Adrenal gland (tissue), 12 donors: ENCODE measurements around the gene SRM. TPM values are rescaled to one million over a fixed set of nuclear protein-coding genes. Genes with fewer than 3 reads are reported as not detected.
"Not testable (repeated sequence)": the region's sequence is repeated elsewhere in the genome, so short reads cannot be mapped to it uniquely, and the experiment has no call there.

Experiments used
- DNase-seq, 7 donors: peaks; one replicate each; pipeline ENCODE4 v3.0.0-alpha.2; 2019 to 2020
- H3K27ac ChIP-seq, 5 donors: fragments of 200-600 bp; sonication (generic) in 4 of 5; 1 replicate in 3 of 5; 2 replicates in 2 of 5; pipeline versions ENCODE4 v1.5.1 to v1.8.0; 2016 to 2020; ENCODE audit warnings: mild to moderate bottlenecking in 1 of 5
- H3K27me3 ChIP-seq: fragments of 200-600 bp; 2 replicates; pipeline ENCODE4 v1.8.0; 2021
- H3K36me3 ChIP-seq, 2 donors: fragments of 200-600 bp; replicated peaks in 1 of 2; 1 replicate in 1 of 2; 2 replicates in 1 of 2; pipeline versions ENCODE4 v1.5.1 to v1.8.0; 2018 to 2022
- H3K4me1 ChIP-seq, 2 donors: fragments of 200-600 bp; replicated peaks in 1 of 2; 1 replicate in 1 of 2; 2 replicates in 1 of 2; pipeline versions ENCODE4 v1.5.1 to v1.8.0; 2018 to 2021
- H3K4me3 ChIP-seq, 4 donors: fragments of 200-600 bp; sonication (generic) in 3 of 4; one replicate each; pipeline ENCODE4 v1.5.1; 2016 to 2018
- H3K9me3 ChIP-seq, 3 donors: fragments of 200-600 bp; sonication (generic) in 1 of 3; replicated peaks in 1 of 3; 1 replicate in 2 of 3; 2 replicates in 1 of 3; pipeline versions ENCODE4 v1.5.1 to v1.8.0; 2016 to 2021
- CTCF ChIP-seq, 6 experiments: fragments of 450-650 bp in 4 of 6; fragments of 200-600 bp in 2 of 6; sonication (generic) in 1 of 6; IDR thresholded peaks; 1 replicate in 5 of 6; 2 replicates in 1 of 6; pipeline versions ENCODE4 v1.5.1 to v1.8.0; 2016 to 2021; ENCODE audit warnings: antibody characterized with exemption in 6 of 6, mild to moderate bottlenecking in 2 of 6, moderate library complexity in 1 of 6
- POLR2A ChIP-seq, 2 donors: fragments of 450-650 bp; IDR thresholded peaks; one replicate each; pipeline ENCODE4 v1.6.1; 2017; ENCODE audit warnings: antibody characterized with exemption in 2 of 2, mild to moderate bottlenecking in 2 of 2, moderate library complexity in 1 of 2
- WGBS, 4 donors: extraction: QIAGEN DNeasy Blood & Tissue Kit in 2 of 4; methylation state at CpG; one replicate each; pipeline versions ENCODE4 v1.1.5 to v1.1.7; 2013 to 2017; 5-methylcytosine and 5-hydroxymethylcytosine counted together
- intact Hi-C, 2 donors: fragments of 100-400 bp; cut with DNase I; formaldehyde crosslinking; loops; one replicate each; pipeline versions ENCODE4 v1.14.1 to v1.15.0; 2022 to 2023
- polyA plus RNA-seq, 3 donors: library from polyadenylated mRNA; stranded (reverse); fragments of 200-250 nt in 2 of 3; fragments of 350-450 nt in 1 of 3; fragmentation: Illumina TruSeq in 1 of 3; extraction: RNeasy Lipid Tissue Mini Kit (QIAGEN cat#74804) in 1 of 3; gene quantifications; one replicate each; pipeline ENCODE4 v1.2.3, GENCODE V29; 2013 to 2014
- total RNA-seq, 9 donors: library from RNA; depleted of rRNA in 4 of 9; stranded (reverse); fragments of >200 nt in 4 of 9; fragments of 120-200 nt in 1 of 9; fragmentation: NEBNext Ultra II Directional in 1 of 9; extraction: Animal tissue kit (Norgen Biotek cat#: 25700) in 1 of 9; gene quantifications; one replicate each; pipeline versions ENCODE4 v1.1.0 to v1.2.4, GENCODE V29; 2013 to 2023
- donor health status: healthy with polysubstance abuse.
- donor health status: Bipolar disorder and iron deficiency.
- donor health status: DM: yes; HTN: yes; CAD: no.
- donor health status: DM: no; HTN: no; CAD: no.
- donor health status: DM: no; HTN: no; CAD: no.
- donor health status: DM: yes; HTN: yes; CAD: no.

Gene SRM
- total and polyA plus RNA-seq, 12 donors: 14.9 to 243 (median 54.5) TPM

- H3K4me1 ChIP-seq: peaks cover 0 to 10% of the 10 kb centered on the region in 2 donors
- peak within 1 kb of the TSS; percentile 91 to 99 (median 95) for H3K4me3 ChIP-seq
- peaks cover 0 to 34% of the 10 kb centered on the region in 2 donors for H3K36me3 ChIP-seq
- TF ChIP-seq CTCF (IDR thresholded peaks at IDR 0.05): no peak
- peak in 1 of 2 donors; percentile 42 for TF ChIP-seq POLR2A (IDR thresholded peaks at IDR 0.05)
- no peaks in the 10 kb centered on the region for H3K9me3 ChIP-seq
- 0 to 1% (median 0%) methylated on average over 26 to 78 of the region's 78 CpGs for WGBS, 4 donors
- H3K27me3 ChIP-seq: no peaks in the 10 kb centered on the region
- intact Hi-C loops: loop anchor here in 1 of 2 donors (10.0 kb wide), 1 partner anchor 115 kb away; no protein-coding TSS in a partner anchor
- DNase-seq: peak; percentile 86 to 95 (median 93)
- H3K27ac ChIP-seq: peak within 1 kb of the TSS in 4 of 5 donors; percentile 73 to 90 (median 80)
Measured at GRCh38 chr1:11099310-11100148, 39.7 kb upstream of the SRM start, which contains the start of gene EXOSC10. TSS of gene EXOSC10 (minus strand) at chr1:11099869. CDS start at chr1:11099831, 38 bp downstream.

GRCh38 chr1:11098931-11099309, 39.1 kb upstream of the SRM start:
- H3K9me3 ChIP-seq: no peaks in the 10 kb centered on the region
- H3K4me3 ChIP-seq: peak overlapping the region in 3 of 4 donors; percentile 91 to 99 (median 97)
- H3K27me3 ChIP-seq: no peaks in the 10 kb centered on the region
- H3K4me1 ChIP-seq: peaks cover 0 to 10% of the 10 kb centered on the region in 2 donors
- peak overlapping the region in 3 of 5 donors; percentile 73 to 90 (median 77) for H3K27ac ChIP-seq
- 13 to 19% (median 15%) methylated on average over 5 of the region's 5 CpGs for WGBS, 4 donors
- TF ChIP-seq CTCF (IDR thresholded peaks at IDR 0.05): no peak
- no peak for TF ChIP-seq POLR2A (IDR thresholded peaks at IDR 0.05)
- DNase-seq: peak in 1 of 7 donors; percentile 9
- H3K36me3 ChIP-seq: peaks cover 0 to 40% of the 10 kb centered on the region in 2 donors
- intact Hi-C loops: loop anchor here in 1 of 2 donors (10.0 kb wide), 1 partner anchor 116 kb away; no protein-coding TSS in a partner anchor

GRCh38 chr1:11083784-11084183, 24.0 kb upstream of the SRM start:
- H3K27me3 ChIP-seq, H3K4me3 ChIP-seq, H3K27ac ChIP-seq, intact Hi-C loops, H3K9me3 ChIP-seq, H3K4me1 ChIP-seq, DNase-seq: not testable (repeated sequence)
- H3K36me3 ChIP-seq: peaks cover 0 to 66% of the 10 kb centered on the region in 2 donors
- WGBS, 4 donors: 85 to 100% (median 94%) methylated on average over 2 to 3 of the region's 3 CpGs

GRCh38 chr1:11080931-11081330, 21.1 kb upstream of the SRM start:
- WGBS, 4 donors: 85 to 93% (median 86%) methylated on average over 12 of the region's 12 CpGs
- Histone ChIP-seq H3K4me1 (peaks cover 0 to 5% of the 10 kb centered on the region in 2 donors), H3K4me3 (no peak overlapping the region), H3K9me3 (no peaks in the 10 kb centered on the region), H3K27me3 (no peaks in the 10 kb centered on the region), H3K27ac (no peak overlapping the region), H3K36me3 (peaks cover 0 to 61% of the 10 kb centered on the region in 2 donors)
- intact Hi-C loops: no loop called here
- peak in 2 of 7 donors; percentile 12 to 30 for DNase-seq
- no peak for TF ChIP-seq POLR2A (IDR thresholded peaks at IDR 0.05)
- no peak for TF ChIP-seq CTCF (IDR thresholded peaks at IDR 0.05)
